Measurements from ENCODE around the gene SCAI.
"Not testable (repeated sequence)": the region's sequence is repeated elsewhere in the genome, so short reads cannot be mapped to it uniquely, and the experiment has no call there.

SCAI gene

GRCh38 chr9:125089331-125089730 is 54.0 kb downstream of the SCAI start:
- in situ Hi-C loops (cut with HindIII; ENCODE audit: low sequenced_read_pairs): no loop called here
- TF ChIP-seq CTCF (IDR thresholded peaks at IDR 0.05; ENCODE audit: low read depth, low read length): no peak
- DNase-seq (ENCODE audit: low read depth, low spot score): no peak
- no peak overlapping the region for H3K4me3 ChIP-seq (ENCODE audit: low read depth, low read length)

- in situ Hi-C loops (cut with HindIII; ENCODE audit: low sequenced_read_pairs): no loop called here
- no peak for DNase-seq (ENCODE audit: low read depth, low spot score)
- H3K4me3 ChIP-seq (ENCODE audit: low read depth, low read length): no peak overlapping the region
- no peak for TF ChIP-seq CTCF (IDR thresholded peaks at IDR 0.05; ENCODE audit: low read depth, low read length)
Measured at GRCh38 chr9:125088752-125089151, 54.6 kb downstream of the SCAI start.

GRCh38 chr9:125085703-125086477 is 57.4 kb downstream of the SCAI start:
- TF ChIP-seq CTCF (IDR thresholded peaks at IDR 0.05; ENCODE audit: low read depth, low read length): no peak
- DNase-seq (ENCODE audit: low read depth, low spot score): no peak
- in situ Hi-C loops (cut with HindIII; ENCODE audit: low sequenced_read_pairs): no loop called here
- no peak overlapping the region for H3K4me3 ChIP-seq (ENCODE audit: low read depth, low read length)

- H3K4me3 ChIP-seq (ENCODE audit: low read depth, low read length); in situ Hi-C loops (cut with HindIII; ENCODE audit: low sequenced_read_pairs); DNase-seq (ENCODE audit: low read depth, low spot score): not testable (repeated sequence)
Measured at GRCh38 chr9:125082197-125082596, 61.1 kb downstream of the SCAI start.

- H3K4me3 ChIP-seq (ENCODE audit: low read depth, low read length); in situ Hi-C loops (cut with HindIII; ENCODE audit: low sequenced_read_pairs); DNase-seq (ENCODE audit: low read depth, low spot score): not testable (repeated sequence)
Measured at GRCh38 chr9:125080797-125081196, 62.5 kb downstream of the SCAI start.

- no peak for TF ChIP-seq CTCF (IDR thresholded peaks at IDR 0.05; ENCODE audit: low read depth, low read length)
- H3K4me3 ChIP-seq (ENCODE audit: low read depth, low read length): no peak overlapping the region
- in situ Hi-C loops (cut with HindIII; ENCODE audit: low sequenced_read_pairs): no loop called here
- DNase-seq (ENCODE audit: low read depth, low spot score): no peak
Measured at GRCh38 chr9:125079931-125080330, 63.4 kb downstream of the SCAI start.

- DNase-seq (ENCODE audit: low read depth, low spot score): no peak
- H3K4me3 ChIP-seq (ENCODE audit: low read depth, low read length): no peak overlapping the region
- in situ Hi-C loops (cut with HindIII; ENCODE audit: low sequenced_read_pairs): no loop called here
- TF ChIP-seq CTCF (IDR thresholded peaks at IDR 0.05; ENCODE audit: low read depth, low read length): no peak
Measured at GRCh38 chr9:125075997-125076396, 67.3 kb downstream of the SCAI start.

- no peak overlapping the region for H3K4me3 ChIP-seq (ENCODE audit: low read depth, low read length)
- TF ChIP-seq CTCF (IDR thresholded peaks at IDR 0.05; ENCODE audit: low read depth, low read length): no peak
- in situ Hi-C loops (cut with HindIII; ENCODE audit: low sequenced_read_pairs): no loop called here
- peak; percentile 26 for DNase-seq (ENCODE audit: low read depth, low spot score)
Measured at GRCh38 chr9:125074976-125075375, 68.4 kb downstream of the SCAI start.
